NK-92 (cell line): ENCODE results near the gene DUSP11.
"Not testable (repeated sequence)": the region's sequence is repeated elsewhere in the genome, so short reads cannot be mapped to it uniquely, and the experiment has no call there.

Experiments
- DNase-seq: peaks from one replicate; lab custom pipeline; 2025; ENCODE audit not compliant: unreplicated experiment; lab: John Stamatoyannopoulos, UW

The DUSP11 gene

GRCh38 chr2:73776381-73776780, 3.5 kb downstream of the DUSP11 start:
- DNase-seq: no peak

GRCh38 chr2:73772819-73773218, 7.1 kb downstream of the DUSP11 start:
- DNase-seq: no peak

GRCh38 chr2:73770725-73771124, 9.2 kb downstream of the DUSP11 start:
- DNase-seq: no peak

GRCh38 chr2:73766994-73767393, 12.9 kb downstream of the DUSP11 start:
- no peak for DNase-seq

DNA sequence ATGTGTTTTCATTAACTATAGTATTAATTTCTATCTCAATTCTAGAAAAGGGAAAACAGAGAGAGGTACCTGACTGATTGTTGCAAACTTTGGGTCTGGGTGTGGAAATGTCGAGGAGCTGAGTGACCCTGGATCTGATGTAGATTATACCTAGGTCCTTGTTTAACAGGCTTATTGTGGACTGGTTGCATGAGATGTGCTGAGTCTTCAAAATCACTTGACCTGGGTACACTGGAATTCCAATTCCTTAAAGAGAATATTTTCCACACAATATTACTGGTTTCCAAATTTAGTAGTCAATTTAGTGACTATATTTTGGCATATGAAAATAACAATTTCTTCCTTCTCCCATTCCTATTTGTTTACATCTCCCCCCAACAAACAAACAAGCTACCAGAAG, 13.6 kb downstream of the DUSP11 start:
- DNase-seq: no peak

- no peak for DNase-seq
These were observed 15.0 kb downstream of the DUSP11 start for GRCh38 chr2:73764945-73765344.

- no peak for DNase-seq
These were observed 17.3 kb downstream of the DUSP11 start for GRCh38 chr2:73762571-73762970.

DNA sequence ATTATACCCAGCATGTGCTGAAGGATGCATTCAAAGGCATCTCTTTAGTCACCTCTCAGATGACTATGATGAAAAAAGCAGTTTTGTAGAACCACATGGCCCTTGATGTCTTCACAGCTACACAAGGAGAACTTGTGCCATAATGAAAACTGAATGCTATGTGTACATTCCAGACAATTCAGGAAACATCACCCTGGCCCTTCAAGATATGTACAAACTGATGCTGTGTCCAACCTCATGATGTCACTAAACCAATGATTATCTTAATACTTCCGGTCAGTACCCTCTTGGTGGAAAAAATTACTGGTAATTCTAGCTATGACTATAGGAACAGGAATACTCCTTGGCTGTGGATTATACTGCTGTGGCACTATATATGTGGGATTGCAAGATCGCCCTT, 20.0 kb downstream of the DUSP11 start:
- DNase-seq: no peak

- DNase-seq: no peak
These were observed 20.6 kb downstream of the DUSP11 start for GRCh38 chr2:73759285-73759764.

DNA sequence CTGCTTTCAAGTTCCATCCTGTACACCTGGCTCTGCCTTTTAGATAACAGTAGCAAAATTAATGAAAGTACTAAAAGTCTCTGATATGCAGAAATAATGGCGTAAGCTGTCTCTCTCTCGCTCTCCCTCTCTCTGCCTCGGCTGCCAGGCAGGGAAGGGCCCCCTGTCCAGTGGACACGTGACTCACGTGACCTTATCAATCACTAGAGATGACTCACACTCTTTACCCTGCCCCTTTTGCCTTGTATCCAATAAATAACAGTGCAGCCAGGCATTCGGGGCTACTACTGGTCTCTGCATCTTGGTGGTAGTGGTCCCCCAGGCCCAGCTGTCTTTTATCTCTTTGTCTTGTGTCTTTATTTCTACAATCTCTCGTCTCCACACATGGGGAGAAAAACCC, 25.6 kb downstream of the DUSP11 start:
- DNase-seq: not testable (repeated sequence)

GRCh38 chr2:73749314-73749713, 30.6 kb downstream of the DUSP11 start:
- no peak for DNase-seq

GRCh38 chr2:73746877-73747208, 33.1 kb downstream of the DUSP11 start:
- no peak for DNase-seq

DNA sequence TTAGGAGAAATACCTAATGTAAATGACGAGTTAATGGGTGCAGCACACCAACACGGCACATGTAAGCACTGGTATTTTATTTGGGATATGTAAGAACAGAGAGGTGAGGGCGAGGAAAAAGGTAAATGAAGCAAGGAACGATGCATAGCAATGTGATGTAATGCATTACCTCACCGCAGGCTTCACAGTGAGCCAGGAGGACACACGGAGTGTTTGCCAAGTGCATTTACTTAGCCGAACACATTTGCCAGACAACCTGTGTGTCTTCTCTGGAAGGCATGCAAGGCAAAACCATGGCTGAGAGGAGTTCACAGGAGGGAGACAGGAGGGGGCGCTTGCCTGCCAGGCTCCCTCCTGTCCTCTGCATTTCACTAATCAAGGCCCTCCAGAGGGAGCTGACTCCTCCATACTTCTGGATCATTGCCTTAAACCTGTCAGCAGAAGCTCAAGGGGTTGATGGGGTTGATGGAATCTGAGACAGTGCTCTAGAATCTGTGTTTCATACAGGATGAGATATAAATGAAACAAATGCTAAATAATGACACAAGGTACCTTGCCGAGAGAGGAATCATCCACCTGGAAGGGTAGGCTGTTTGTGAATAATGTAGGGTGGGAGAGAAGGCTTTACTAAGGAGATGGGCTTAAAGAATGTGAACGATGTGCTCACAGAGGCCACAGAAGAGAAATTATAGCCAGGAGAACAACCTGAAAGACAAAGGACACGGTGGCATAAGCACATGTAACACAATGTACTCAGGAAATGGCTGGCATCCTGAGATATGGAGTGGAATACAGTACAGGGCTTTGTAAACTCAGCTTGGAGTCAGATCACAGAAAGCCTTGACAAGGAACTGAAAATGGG, 33.7 kb downstream of the DUSP11 start:
- DNase-seq: no peak

DNA sequence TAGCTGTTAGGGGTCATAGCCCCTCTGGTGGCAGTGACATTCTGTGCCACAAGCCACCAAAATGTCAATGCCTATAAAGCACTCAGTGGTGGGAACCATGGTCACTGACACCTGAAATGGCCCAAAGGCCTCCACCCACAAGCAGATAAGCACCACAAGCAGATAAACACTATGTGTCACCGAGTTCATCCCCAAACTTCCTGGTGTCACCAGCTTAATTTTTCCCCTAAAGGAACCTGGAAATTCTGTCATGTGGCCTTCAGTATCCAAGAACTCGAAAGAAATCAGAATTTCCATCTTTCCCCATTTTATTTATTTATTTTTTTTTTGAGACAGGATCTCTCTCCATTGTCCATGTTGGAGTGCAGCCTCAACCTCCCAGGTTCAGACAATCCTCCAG, 39.1 kb downstream of the DUSP11 start:
- no peak for DNase-seq

- DNase-seq: no peak
These were observed 40.8 kb downstream of the DUSP11 start for GRCh38 chr2:73739101-73739500.

DNA sequence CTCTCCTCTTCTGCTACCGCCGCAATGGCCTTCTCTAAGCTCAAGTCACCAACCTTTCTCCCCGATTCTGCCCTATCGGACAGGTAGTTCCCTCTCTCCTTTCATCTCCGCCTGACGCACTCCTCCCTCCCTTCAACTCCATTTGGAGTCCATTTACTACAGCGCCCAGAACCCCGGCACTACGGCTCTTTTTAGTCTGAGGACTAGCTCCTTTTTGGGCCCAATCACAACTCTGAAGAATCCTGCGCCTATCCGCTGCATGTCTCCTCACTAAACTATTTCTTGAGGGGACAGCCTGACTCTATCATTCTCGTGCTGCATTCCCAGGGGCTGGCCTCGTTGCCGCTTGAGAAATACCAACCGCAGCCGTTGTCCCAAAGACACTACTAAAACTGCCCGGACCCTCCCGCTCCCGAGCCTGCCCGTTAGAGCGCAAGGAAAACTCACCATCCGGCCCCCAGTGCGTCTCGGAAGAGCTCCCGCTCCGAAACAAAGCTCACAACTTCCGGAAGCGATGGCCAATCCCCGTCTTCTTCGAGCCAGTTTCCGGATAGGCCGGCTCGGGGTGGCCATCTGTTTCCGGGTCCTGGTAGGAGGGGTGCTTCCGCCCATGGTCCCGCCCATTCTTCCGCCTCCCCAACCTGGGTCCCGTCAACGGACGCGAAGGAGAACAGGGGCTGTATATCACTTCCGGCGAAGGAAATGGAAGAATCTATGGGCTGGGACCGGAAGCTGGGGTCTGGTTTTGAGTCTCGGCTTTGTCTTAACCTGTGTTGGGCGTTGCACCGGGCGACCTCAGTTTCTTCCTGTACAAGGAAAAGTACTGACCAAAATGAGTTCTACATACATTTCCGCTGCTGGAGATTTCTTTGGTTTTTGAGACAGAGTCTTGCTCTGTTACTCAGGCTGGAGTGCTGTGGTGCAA, 42.8 kb downstream of the DUSP11 start, which contains the start of gene TPRKB:
TSS of gene TPRKB (minus strand) at position 491 of the 925 bp plus-strand sequence. CDS start 2,776 bp downstream, outside the sequence.
- DNase-seq: peak; percentile 73

GRCh38 chr2:73736378-73736777, 43.5 kb downstream of the DUSP11 start:
- DNase-seq: no peak

DNA sequence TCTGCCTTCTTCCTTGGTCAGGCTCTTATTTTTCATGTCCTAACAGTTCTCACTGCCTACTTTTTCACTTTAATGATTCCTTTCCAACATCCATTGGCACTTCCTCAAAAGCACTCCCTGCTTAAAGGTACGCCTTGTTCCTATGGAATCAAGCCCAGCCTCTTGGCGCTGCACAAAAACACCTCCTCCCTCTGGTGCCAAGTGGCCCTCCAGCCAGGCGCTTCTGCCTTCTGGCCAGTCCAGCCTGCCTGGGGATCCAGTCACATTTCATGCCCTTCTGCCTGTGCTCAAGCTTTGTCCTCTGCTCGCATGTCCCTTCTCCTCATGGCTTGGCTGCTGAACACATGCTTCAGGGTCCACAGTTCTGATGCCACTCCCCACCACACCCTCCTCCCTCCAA, 49.1 kb downstream of the DUSP11 start:
- no peak for DNase-seq

GRCh38 chr2:73728711-73729110, 51.2 kb downstream of the DUSP11 start:
- DNase-seq: no peak

DNA sequence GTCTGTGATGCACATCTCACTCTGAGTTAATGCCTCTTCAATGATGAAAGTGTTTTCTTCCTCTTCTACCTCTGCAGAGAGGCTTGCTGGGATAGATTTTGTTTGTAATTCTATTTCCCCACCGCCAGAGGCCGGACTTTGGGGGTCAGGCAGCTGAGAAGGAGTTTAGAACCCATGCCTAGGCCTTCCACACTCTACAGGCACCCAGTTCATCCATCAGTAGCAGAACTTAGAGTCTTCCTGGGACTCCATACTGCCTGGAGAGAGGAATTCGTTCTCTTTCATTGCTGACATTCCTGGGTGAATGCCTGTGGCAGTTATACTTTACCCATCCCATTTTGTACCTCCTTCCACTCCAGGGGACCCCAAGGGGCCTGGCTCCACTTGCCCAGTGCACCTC, 51.9 kb downstream of the DUSP11 start:
- DNase-seq: no peak

- not testable (repeated sequence) for DNase-seq
These were observed 53.2 kb downstream of the DUSP11 start for GRCh38 chr2:73726657-73727056.
